ENCODE results near the gene EFCC1.

DNA sequence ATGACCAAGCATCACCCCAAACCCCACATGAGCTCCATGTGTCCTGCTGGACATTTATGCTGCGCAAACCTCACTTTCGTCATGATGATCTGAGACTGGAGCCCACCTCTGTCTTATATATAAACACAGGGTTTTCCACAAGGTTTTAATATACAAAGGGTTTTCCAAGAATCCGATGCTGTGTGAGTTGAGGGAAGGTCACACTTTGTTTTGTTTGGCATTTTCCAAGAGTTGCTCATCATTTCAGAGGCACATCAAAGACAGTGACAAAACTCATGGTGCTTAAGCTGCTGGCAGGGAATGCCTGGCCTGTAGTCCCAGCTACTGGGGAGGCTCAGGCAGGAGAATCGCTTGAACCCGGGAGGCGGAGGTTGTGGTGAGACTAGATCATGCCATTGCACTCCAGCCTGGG lies 20.0 kb downstream of the EFCC1 start:
- TF ChIP-seq, protein P1, sequence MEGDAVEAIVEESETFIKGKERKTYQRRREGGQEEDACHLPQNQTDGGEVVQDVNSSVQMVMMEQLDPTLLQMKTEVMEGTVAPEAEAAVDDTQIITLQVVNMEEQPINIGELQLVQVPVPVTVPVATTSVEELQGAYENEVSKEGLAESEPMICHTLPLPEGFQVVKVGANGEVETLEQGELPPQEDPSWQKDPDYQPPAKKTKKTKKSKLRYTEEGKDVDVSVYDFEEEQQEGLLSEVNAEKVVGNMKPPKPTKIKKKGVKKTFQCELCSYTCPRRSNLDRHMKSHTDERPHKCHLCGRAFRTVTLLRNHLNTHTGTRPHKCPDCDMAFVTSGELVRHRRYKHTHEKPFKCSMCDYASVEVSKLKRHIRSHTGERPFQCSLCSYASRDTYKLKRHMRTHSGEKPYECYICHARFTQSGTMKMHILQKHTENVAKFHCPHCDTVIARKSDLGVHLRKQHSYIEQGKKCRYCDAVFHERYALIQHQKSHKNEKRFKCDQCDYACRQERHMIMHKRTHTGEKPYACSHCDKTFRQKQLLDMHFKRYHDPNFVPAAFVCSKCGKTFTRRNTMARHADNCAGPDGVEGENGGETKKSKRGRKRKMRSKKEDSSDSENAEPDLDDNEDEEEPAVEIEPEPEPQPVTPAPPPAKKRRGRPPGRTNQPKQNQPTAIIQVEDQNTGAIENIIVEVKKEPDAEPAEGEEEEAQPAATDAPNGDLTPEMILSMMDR (IDR thresholded peaks at IDR 0.05) = no peak
- no peak for TF ChIP-seq POLR2A (IDR thresholded peaks at IDR 0.05)

Data from Peyer's patch (tissue), 4 donors.